ENCODE results near the gene FAF2. TPM values are rescaled to one million over a fixed set of nuclear protein-coding genes. Genes with fewer than 3 reads are reported as not detected.
"Not testable (repeated sequence)": the region's sequence is repeated elsewhere in the genome, so short reads cannot be mapped to it uniquely, and the experiment has no call there.

FAF2 gene
- total RNA-seq, 1 donor from 2014 or later: 50.2 TPM

- peak; percentile 55 for DNase-seq
Observed at GRCh38 chr5:176418251-176418650, 29.9 kb upstream of the FAF2 start.

DNA sequence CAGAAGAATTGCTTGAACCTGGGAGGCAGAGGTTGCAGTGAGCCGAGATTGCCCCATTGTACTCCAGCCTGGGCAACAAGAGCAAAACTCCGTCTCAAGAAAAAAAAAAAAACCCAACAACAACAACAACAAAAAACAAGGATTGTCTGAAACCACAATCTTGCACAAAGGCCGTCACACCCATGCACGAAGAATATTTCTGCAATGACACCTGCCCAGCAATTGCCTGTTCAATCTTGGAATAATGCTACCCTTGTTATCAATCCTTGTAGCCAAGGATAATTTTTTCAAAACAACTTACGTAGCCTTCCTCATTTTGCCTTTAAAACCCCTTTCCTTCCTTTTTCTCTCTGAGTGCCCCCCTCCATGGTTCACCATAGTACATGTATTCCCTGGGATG lies 28.1 kb upstream of the FAF2 start:
- no peak for DNase-seq

DNA sequence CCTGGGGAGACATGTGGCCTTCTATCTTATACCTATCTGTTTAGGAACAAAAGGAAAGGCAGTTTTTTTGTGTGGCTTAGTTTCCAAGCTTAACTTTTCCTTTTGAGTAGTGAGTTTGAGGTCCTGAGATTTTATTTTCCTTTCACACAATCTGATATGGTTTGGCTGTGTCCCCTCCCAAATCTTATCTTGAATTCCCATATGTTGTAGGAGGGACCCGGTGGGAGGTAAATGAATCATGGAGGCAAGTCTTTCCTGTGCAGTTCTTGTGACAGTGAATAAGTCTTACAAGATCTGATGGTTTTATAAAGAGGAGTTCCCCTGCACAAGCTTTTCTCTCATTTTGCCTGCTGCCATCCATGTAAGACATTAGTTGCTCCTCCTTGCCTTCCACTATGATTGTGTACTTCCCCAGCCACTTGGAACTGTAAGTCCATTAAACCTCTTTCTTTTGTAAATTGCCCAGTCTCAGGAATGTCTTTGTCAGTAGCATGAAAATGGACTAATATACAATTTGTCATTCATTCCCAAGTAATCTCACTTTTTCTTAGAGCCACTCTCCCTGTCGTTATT lies 27.1 kb upstream of the FAF2 start:
- DNase-seq: no peak

DNA sequence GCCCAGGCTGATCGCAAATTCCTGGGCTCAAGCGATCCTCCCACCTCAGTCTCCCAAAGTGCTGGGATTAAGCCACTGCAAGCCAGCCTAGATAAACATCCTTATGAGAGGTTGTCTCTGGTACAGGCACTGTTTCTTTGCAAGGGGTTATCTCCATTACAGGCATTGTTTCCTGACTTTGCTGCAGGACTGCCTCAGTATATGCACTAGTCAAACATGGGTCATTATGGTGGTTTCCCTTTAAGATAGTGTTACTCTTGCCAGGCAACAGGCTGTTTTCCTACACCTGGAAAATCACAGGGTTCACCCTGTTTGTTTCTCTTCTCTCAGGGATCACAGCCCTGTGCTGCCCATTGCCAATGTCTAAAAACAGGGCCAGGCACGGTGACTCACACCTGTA lies 24.0 kb upstream of the FAF2 start:
- peak; percentile 35 for DNase-seq

GRCh38 chr5:176425138-176425537 lies 23.0 kb upstream of the FAF2 start:
- no peak for DNase-seq

GRCh38 chr5:176425791-176426190 lies 22.4 kb upstream of the FAF2 start:
- no peak for DNase-seq

GRCh38 chr5:176426876-176427275 lies 21.3 kb upstream of the FAF2 start:
- DNase-seq: no peak

DNA sequence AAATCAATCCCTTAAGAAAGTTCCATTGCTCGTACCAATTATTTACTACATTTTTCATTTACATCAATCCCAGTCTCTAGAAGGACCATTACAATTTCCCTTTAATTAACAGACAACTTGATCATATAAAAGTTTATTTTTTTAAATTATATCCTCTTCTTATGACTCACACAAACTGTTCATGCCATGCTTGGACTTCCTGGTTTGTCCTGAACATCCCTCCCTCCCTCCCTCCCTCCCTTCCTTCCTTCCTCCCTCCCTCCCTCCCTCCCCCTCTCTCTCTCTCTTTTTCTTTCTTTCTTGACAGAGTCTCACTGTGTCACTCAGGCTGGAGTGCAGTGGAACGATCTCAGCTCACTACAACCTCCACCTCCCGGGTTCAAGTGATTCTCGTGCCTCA lies 20.2 kb upstream of the FAF2 start:
- no peak for DNase-seq

- DNase-seq: peak; percentile 55
Observed at GRCh38 chr5:176429972-176430371, 18.2 kb upstream of the FAF2 start.

DNA sequence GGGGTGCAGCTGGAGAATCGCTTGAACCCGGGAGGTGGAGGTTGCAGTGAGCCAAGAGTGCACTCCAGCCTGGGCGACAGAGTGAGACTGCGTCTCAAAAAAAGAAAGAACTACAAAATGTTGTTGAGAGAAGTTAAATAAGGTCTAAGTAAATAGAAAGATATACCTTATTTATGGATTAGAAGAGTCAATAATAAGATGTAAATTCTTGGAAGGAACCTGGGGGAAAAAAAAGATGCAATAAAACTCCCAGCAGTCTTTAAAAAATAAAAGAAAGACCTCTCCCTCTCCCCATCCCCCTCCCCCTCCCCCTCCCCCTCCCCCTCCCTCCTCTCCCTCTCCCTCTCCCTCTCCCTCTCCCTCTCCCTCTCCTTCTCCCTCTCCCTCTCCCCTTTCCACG lies 15.5 kb upstream of the FAF2 start:
- no peak for DNase-seq

DNA sequence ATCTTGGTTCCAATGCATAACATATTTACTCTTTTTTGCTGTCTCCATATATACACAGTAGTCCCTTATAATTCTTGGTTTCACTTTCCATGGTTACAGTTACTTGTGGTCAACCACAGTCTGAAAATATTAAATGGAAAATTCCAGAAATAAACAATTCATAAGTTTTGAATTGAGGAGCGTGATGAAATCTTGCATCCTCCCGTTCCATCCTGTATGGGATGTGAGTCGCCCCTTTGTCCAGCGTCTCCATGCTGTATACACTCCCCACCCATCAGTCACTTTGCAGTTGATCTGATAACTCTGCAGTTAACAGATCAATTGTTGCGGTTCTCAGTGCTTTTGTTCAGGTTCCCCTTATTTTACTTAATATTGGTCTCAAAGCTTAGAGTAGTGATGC lies 11.5 kb upstream of the FAF2 start:
- peak; percentile 90 for DNase-seq

GRCh38 chr5:176438959-176439757 lies 9.0 kb upstream of the FAF2 start:
- peak; percentile 66 for DNase-seq

DNA sequence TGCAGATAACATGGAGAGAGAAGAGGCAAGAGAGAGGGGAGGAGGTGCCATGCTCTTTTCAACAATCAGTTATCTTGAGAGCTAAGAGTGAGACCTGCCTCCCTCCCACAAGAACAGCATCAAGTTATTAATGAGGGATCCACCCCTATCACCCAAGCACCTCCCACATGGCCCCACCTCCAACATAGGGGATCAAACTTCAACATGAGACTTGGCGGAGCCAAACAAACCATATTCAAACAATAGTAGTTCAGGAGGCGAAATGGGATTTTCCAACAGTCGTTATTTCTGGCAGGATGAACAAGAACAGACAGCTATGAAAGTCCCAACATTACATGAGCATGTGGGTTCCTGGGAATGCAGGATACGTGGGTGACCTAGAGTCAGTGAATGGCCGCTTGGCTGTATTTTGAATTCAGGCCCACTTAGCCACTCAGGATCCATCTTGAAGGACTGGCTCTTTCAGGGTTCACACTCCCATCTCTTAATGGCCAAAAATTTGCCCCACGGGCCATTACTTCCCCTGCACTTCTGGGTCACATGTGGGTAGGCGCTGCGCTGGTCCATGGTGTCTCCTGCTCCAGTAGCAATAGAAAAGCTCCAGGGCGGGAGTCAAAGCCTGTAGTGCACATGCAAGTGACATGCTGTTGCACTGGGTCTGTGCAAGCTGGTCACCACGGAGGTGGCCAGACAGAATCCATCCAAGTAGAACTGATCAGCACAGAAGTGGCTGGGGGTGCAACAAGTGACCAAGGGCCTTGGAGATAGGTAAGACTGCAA lies 7.1 kb upstream of the FAF2 start:
- DNase-seq: peak; percentile 80

DNA sequence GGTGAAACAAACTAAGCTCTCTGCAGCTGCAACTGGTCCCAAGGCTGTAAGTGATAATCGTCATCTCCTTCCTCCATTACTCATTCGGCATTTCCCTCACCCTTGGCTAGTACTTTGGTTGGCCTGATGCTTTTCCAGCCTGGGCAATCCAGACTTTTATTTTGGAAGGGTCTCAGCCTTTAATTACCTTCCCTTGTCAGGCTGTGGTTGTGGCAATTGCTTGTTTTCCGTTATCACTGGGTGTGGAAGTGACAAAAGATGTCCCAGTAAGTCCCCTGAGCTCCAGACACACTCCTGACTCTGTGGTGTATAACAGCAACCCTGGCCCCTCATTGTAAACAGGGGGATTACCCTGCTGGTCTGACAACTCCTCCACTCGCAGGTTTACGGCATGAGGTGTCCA lies 6.3 kb upstream of the FAF2 start:
- peak; percentile 95 for DNase-seq

GRCh38 chr5:176442911-176443310 lies 5.3 kb upstream of the FAF2 start:
- not testable (repeated sequence) for DNase-seq

- DNase-seq: no peak
Observed at GRCh38 chr5:176444742-176445141, 3.4 kb upstream of the FAF2 start.

- no peak for DNase-seq
Observed at GRCh38 chr5:176446028-176446665, 2.0 kb upstream of the FAF2 start.

- peak; percentile 28 for DNase-seq
Observed at GRCh38 chr5:176446884-176447590, 1.1 kb upstream of the FAF2 start.

DNA sequence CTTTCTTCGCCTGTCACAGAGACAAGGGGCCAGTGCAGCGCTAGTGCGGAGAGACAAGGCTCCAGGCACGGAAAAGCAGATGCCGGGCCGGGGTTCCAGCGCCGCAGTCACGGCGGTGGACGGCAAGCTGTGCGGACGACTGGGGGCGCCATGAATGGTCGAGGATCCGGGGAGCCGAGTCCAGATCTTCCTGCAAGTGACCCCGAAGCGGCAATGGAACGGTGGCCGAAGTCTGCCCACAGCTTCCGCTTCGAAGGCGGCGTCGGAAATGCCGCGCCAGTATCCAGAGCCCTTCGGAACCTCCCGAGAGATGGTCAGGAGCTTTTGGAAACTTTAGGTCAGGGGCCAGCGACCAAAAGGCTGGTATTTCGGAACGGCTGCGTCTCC lies 601 bp upstream of the FAF2 start:
- DNase-seq: no peak

DNA sequence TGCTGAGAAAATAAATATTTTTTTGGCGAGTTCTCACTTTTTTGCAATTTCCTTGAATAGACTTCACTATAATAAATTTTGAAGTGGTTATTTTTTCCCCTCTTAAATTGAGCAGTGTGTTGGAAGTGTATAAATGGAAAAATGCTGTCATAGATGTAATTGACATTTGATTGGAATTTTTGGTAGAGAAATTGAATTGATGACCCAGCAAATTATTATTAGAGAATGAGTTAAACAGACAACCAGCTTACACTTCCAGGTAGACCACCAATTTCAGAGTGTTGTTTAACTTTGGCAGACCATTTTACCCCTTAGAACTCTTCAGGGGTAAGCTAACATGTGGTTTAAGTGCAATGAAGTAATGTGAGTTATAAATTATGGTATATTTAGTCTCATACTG lies 1.9 kb downstream of the FAF2 start:
- DNase-seq: no peak

- DNase-seq: no peak
Observed at GRCh38 chr5:176454724-176455394, 6.7 kb downstream of the FAF2 start.
